IMR-90 (cell line): ENCODE data around the gene DNAJB12. TPM values are rescaled to one million over a fixed set of nuclear protein-coding genes. Genes with fewer than 3 reads are reported as not detected.
"Not testable (repeated sequence)": the region's sequence is repeated elsewhere in the genome, so short reads cannot be mapped to it uniquely, and the experiment has no call there.

Source experiments
- ATAC-seq: fragments of 200-7000 bp; cut with Tn5 transposase; 2 replicates; pipeline ENCODE4 v1.9.1; 2020; ENCODE audit warnings: low read depth, mild to moderate bottlenecking, moderate library complexity
- BruUV-seq: library from RNA; stranded (reverse); fragments of 400-500 nt; replicated peaks from 2 replicates; lab custom pipeline; 2021; lab: Mats Ljungman, UMichigan
- CTCF ChIA-PET: fragments of 300-600 bp; formaldehyde crosslinking; extraction: SDS; loops from one replicate; lab custom pipeline; 2021; ENCODE audit warnings: antibody characterized with exemption; lab: Yijun Ruan, JAX
- POLR2A ChIA-PET: fragments of 300-600 bp; sonication (Branson Sonifier 250); formaldehyde crosslinking; loops from one replicate; lab custom pipeline; 2022; ENCODE audit warnings: antibody characterized with exemption; ENCODE audit not compliant: unreplicated experiment; lab: Charles Lee
- DNase-seq: peaks from one replicate; pipeline ENCODE4 v3.0.0; 2013
- H2AFZ ChIP-seq: replicated peaks from 2 replicates; pipeline ENCODE3; 2013; ENCODE audit warnings: low read length, mild to moderate bottlenecking; ENCODE audit not compliant: poor library complexity
- H2AK5ac ChIP-seq: 2 replicates; pipeline ENCODE4 v1.6.1; 2013; ENCODE audit warnings: low read depth, low read length, inconsistent platforms
- H2AK9ac ChIP-seq: replicated peaks from 2 replicates; pipeline ENCODE3; 2013; ENCODE audit warnings: mild to moderate bottlenecking, low read depth, low read length, moderate library complexity; ENCODE audit not compliant: poor library complexity
- H2BK120ac ChIP-seq: 2 replicates; pipeline ENCODE4 v1.6.1; 2013; ENCODE audit warnings: low read depth, low read length, inconsistent platforms
- H2BK15ac ChIP-seq: 3 replicates; pipeline ENCODE4 v1.6.1; 2013; ENCODE audit warnings: low read depth, low read length, inconsistent platforms
- H2BK20ac ChIP-seq: 2 replicates; pipeline ENCODE4 v1.6.1; 2013; ENCODE audit warnings: low read depth, mild to moderate bottlenecking, inconsistent platforms, low read length, moderate library complexity
- H2BK5ac ChIP-seq: 2 replicates; pipeline ENCODE4 v1.6.1; 2013; ENCODE audit warnings: mild to moderate bottlenecking, low read depth, low read length, inconsistent platforms; ENCODE audit not compliant: poor library complexity, severe bottlenecking
- H3K14ac ChIP-seq: replicated peaks from 2 replicates; pipeline ENCODE4 v1.6.1; 2013; ENCODE audit warnings: low read depth, low read length, inconsistent platforms
- H3K18ac ChIP-seq: 2 replicates; pipeline ENCODE4 v1.6.1; 2013; ENCODE audit warnings: low read depth, low read length, control low read depth
- H3K23ac ChIP-seq: 2 replicates; pipeline ENCODE4 v1.6.1; 2013; ENCODE audit warnings: low read depth, low read length, inconsistent platforms
- H3K27ac ChIP-seq: 2 replicates; pipeline ENCODE4 v1.5.1; 2013; ENCODE audit warnings: mild to moderate bottlenecking, control low read depth, low read length; ENCODE audit not compliant: insufficient read depth
- H3K27me3 ChIP-seq: 2 replicates; pipeline ENCODE4 v1.6.1; 2013; ENCODE audit warnings: low read length; ENCODE audit not compliant: control insufficient read depth, insufficient read depth
- H3K36me3 ChIP-seq: 2 replicates; pipeline ENCODE4 v1.6.1; 2013; ENCODE audit warnings: low read length, mixed read lengths; ENCODE audit not compliant: control insufficient read depth, insufficient read depth
- H3K4ac ChIP-seq: 2 replicates; pipeline ENCODE4 v1.6.1; 2013; ENCODE audit warnings: low read depth, low read length, inconsistent platforms
- H3K4me1 ChIP-seq: 2 replicates; pipeline ENCODE4 v1.6.1; 2013; ENCODE audit warnings: low read length, mixed read lengths; ENCODE audit not compliant: control insufficient read depth, insufficient read depth
- H3K4me2 ChIP-seq: 2 replicates; pipeline ENCODE4 v1.6.1; 2013; ENCODE audit warnings: low read depth, mild to moderate bottlenecking, control low read depth, low read length, moderate library complexity
- H3K4me3 ChIP-seq: 2 replicates; pipeline ENCODE4 v1.5.1; 2013; ENCODE audit warnings: low read depth, mild to moderate bottlenecking, control low read depth, low read length, moderate library complexity; ENCODE audit not compliant: insufficient read depth
- H3K56ac ChIP-seq: 2 replicates; pipeline ENCODE4 v1.6.1; 2013; ENCODE audit warnings: low read length, inconsistent platforms; ENCODE audit not compliant: insufficient read depth; ENCODE audit errors: extremely low read depth
- H3K79me1 ChIP-seq, 2 experiments: 2 replicates each; pipeline ENCODE4 v1.6.1; 2013; ENCODE audit warnings: low read length in 2 of 2, inconsistent platforms in 1 of 2, low read depth in 1 of 2
- H3K9ac ChIP-seq: 2 replicates; pipeline ENCODE4 v1.6.1; 2013; ENCODE audit warnings: low read depth, low read length, control low read depth
- H3K9me1 ChIP-seq: 2 replicates; pipeline ENCODE4 v1.6.1; 2013; ENCODE audit warnings: low read length, inconsistent platforms; ENCODE audit not compliant: insufficient read depth
- H3K9me3 ChIP-seq: 2 replicates; pipeline ENCODE4 v1.6.1; 2013; ENCODE audit warnings: low read length; ENCODE audit not compliant: control insufficient read depth, insufficient read depth
- H4K20me1 ChIP-seq: 2 replicates; pipeline ENCODE4 v1.6.1; 2013; ENCODE audit warnings: low read length, inconsistent platforms; ENCODE audit not compliant: insufficient read depth
- H4K5ac ChIP-seq: 2 replicates; pipeline ENCODE4 v1.6.1; 2013; ENCODE audit warnings: mild to moderate bottlenecking, low read depth, low read length, control low read depth
- H4K8ac ChIP-seq, 2 experiments: 2 replicates each; pipeline ENCODE4 v1.6.1; 2013; ENCODE audit warnings: low read depth in 2 of 2, low read length in 2 of 2, control low read depth in 1 of 2, inconsistent platforms in 1 of 2
- H4K91ac ChIP-seq: 2 replicates; pipeline ENCODE4 v1.6.1; 2013; ENCODE audit warnings: low read depth, low read length, inconsistent platforms; ENCODE audit not compliant: insufficient read depth
- CEBPB ChIP-seq: IDR thresholded peaks from 2 replicates; pipeline ENCODE4 v1.6.1; 2012; ENCODE audit warnings: low read depth, low read length, improper control_type of control experiment
- MAZ ChIP-seq: IDR thresholded peaks from 2 replicates; pipeline ENCODE4 v1.6.1; 2012; ENCODE audit warnings: low read depth, mild to moderate bottlenecking, low read length, improper control_type of control experiment, moderate library complexity, borderline replicate concordance
- WGBS, 2 experiments: methylation state at CpG; one replicate each; pipeline versions ENCODE4 v1.1.5 to v1.1.7; 2013; ENCODE audit warnings: missing lambda C conversion rate in 2 of 2; ENCODE audit not compliant: insufficient read length in 1 of 2; ENCODE audit errors: extremely low coverage in 2 of 2; 5-methylcytosine and 5-hydroxymethylcytosine counted together
- dilution Hi-C: fragments of 300-500 bp; cut with HindIII; formaldehyde crosslinking; loops from one replicate; pipeline ENCODE4 v1.14.3; 2018; ENCODE audit warnings: low sequenced_read_pairs; ENCODE audit not compliant: unreplicated experiment
- in situ Hi-C: fragments of 300-500 bp; cut with MboI; formaldehyde crosslinking; loops from 3 replicates; pipeline ENCODE4 v1.14.3; 2019; ENCODE audit warnings: low sequenced_read_pairs, inconsistent platforms, mixed read lengths
- intact Hi-C: fragments of 100-400 bp; cut with micrococcal nuclease; formaldehyde crosslinking; loops from 2 replicates; pipeline ENCODE4 v1.10.0; 2022
- polyA plus RNA-seq, 3 experiments: library from polyadenylated mRNA; depleted of rRNA; stranded (reverse); fragments of >200 nt; gene quantifications; 2 replicates each; pipeline ENCODE4 v1.2.3, GENCODE V29; 2012; ENCODE audit warnings: low replicate concordance in 1 of 3
- total RNA-seq: library from RNA; depleted of rRNA; stranded (reverse); fragments of >200 nt; gene quantifications from 2 replicates; pipeline ENCODE4 v1.2.3, GENCODE V29; 2012

The DNAJB12 gene
- total and polyA plus RNA-seq, 2 of the 4 experiments (the other 2 are of a cell fraction), result 18.3 to 24.0 TPM

GRCh38 chr10:72325243-72326175 is 29.2 kb downstream of the DNAJB12 start:
- DNase-seq (peak; percentile 63), ATAC-seq (peak; percentile 25)
- H3K27me3 ChIP-seq, H3K56ac ChIP-seq, POLR2A ChIA-PET, H3K9me3 ChIP-seq, BruUV-seq, H3K36me3 ChIP-seq, H3K9ac ChIP-seq, H4K20me1 ChIP-seq, H3K4me3 ChIP-seq, H3K23ac ChIP-seq, dilution Hi-C loops: not testable (repeated sequence)
- CTCF ChIA-PET, result interaction anchor here (1.6 kb wide), 1 partner anchor 12 kb away, joined by 3 read pairs; no protein-coding TSS in a partner anchor
- Histone ChIP-seq H4K5ac (peak overlapping the region; percentile 58), H3K4me1 (peaks cover 33% of the 10 kb centered on the region), H3K4me2 (peak overlapping the region; percentile 43), H2AK9ac (peak overlapping the region; percentile 92), H2BK5ac (peak overlapping the region; percentile 6), H3K79me1 (peaks cover 0 to 13% of the 10 kb centered on the region in 2 experiments; a peak in 2 of 4 replicates), H2BK120ac (peak overlapping the region; percentile 78), H2BK20ac (peak overlapping the region; percentile 43; the same call in 1 of the 2 replicates), H3K14ac (peak overlapping the region; percentile 64), H2AFZ (peak overlapping the region; percentile 84), H3K18ac (peak overlapping the region; percentile 67), H4K91ac (peak overlapping the region; percentile 86), H3K4ac (peak overlapping the region; percentile 86), H3K27ac (peak overlapping the region; percentile 58), H2AK5ac (peak overlapping the region; percentile 84), H2BK15ac (peak overlapping the region; percentile 69; the same call in 1 of the 3 replicates), H4K8ac (peak overlapping the region; percentile 19 to 91; a peak in 3 of 4 replicates), H3K9me1 (peaks cover 18% of the 10 kb centered on the region)
- intact Hi-C loops (loop anchor here (5.0 kb wide), 1 partner anchor 428 kb away; no protein-coding TSS in a partner anchor), in situ Hi-C loops (loop anchor here (10.0 kb wide), 1 partner anchor 361 kb away; the partner anchor contains the start of gene CHST3)
- 81% methylated on average over 3 of the region's 49 CpGs; no CpG with 5 or more reads in 1 of the 2 experiments for WGBS, 2 experiments
- TF ChIP-seq CEBPB (0 out of 2 replicates have a peak, but pooled peaks have one; percentile 0), MAZ (peak; percentile 49; the same call in 1 of the 2 replicates)
